ENCODE measurements around the gene CD86.

CD86 gene

DNA sequence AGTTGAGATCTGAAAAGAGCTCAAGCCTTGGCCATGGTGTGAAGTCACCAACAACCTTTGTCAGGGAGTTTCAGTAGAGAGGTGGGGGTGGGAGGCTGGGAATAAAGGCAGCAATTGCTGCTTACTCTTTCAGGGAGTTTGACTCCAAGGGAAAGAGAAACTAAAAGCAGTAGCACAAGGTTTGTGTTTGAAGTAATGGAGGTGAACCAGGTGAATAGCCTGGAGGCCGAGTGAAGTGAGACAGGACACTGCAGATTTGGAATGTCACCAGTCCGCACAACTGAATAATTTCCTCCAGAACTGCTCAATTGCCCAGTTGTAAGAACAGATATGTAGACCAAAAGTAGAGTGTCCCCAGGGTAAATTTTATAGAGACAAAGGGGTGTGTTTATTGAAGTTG, 44.1 kb downstream of the CD86 start:
- DNase-seq (ENCODE audit: low read depth in 1 of 2, low spot score in 1 of 2) = no peak
- no peak overlapping the region for H3K4me3 ChIP-seq (replicated peaks; ENCODE audit: insufficient read depth, low read length)
- TF ChIP-seq, protein P1, sequence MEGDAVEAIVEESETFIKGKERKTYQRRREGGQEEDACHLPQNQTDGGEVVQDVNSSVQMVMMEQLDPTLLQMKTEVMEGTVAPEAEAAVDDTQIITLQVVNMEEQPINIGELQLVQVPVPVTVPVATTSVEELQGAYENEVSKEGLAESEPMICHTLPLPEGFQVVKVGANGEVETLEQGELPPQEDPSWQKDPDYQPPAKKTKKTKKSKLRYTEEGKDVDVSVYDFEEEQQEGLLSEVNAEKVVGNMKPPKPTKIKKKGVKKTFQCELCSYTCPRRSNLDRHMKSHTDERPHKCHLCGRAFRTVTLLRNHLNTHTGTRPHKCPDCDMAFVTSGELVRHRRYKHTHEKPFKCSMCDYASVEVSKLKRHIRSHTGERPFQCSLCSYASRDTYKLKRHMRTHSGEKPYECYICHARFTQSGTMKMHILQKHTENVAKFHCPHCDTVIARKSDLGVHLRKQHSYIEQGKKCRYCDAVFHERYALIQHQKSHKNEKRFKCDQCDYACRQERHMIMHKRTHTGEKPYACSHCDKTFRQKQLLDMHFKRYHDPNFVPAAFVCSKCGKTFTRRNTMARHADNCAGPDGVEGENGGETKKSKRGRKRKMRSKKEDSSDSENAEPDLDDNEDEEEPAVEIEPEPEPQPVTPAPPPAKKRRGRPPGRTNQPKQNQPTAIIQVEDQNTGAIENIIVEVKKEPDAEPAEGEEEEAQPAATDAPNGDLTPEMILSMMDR (IDR thresholded peaks at IDR 0.05; ENCODE audit: insufficient read depth, low read length) = no peak
- TF ChIP-seq SPI1 (IDR thresholded peaks at IDR 0.05; ENCODE audit: borderline replicate concordance, low read depth) (no peak), POLR2AphosphoS5 (IDR thresholded peaks at IDR 0.05; ENCODE audit: low read depth) (no peak), GABPA (IDR thresholded peaks at IDR 0.05; ENCODE audit: low read depth) (no peak)
- TF ChIP-seq, protein P2, sequence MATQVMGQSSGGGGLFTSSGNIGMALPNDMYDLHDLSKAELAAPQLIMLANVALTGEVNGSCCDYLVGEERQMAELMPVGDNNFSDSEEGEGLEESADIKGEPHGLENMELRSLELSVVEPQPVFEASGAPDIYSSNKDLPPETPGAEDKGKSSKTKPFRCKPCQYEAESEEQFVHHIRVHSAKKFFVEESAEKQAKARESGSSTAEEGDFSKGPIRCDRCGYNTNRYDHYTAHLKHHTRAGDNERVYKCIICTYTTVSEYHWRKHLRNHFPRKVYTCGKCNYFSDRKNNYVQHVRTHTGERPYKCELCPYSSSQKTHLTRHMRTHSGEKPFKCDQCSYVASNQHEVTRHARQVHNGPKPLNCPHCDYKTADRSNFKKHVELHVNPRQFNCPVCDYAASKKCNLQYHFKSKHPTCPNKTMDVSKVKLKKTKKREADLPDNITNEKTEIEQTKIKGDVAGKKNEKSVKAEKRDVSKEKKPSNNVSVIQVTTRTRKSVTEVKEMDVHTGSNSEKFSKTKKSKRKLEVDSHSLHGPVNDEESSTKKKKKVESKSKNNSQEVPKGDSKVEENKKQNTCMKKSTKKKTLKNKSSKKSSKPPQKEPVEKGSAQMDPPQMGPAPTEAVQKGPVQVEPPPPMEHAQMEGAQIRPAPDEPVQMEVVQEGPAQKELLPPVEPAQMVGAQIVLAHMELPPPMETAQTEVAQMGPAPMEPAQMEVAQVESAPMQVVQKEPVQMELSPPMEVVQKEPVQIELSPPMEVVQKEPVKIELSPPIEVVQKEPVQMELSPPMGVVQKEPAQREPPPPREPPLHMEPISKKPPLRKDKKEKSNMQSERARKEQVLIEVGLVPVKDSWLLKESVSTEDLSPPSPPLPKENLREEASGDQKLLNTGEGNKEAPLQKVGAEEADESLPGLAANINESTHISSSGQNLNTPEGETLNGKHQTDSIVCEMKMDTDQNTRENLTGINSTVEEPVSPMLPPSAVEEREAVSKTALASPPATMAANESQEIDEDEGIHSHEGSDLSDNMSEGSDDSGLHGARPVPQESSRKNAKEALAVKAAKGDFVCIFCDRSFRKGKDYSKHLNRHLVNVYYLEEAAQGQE (IDR thresholded peaks at IDR 0.05; ENCODE audit: insufficient replicate concordance, low read depth) = no peak
- H3K27me3 ChIP-seq (ENCODE audit: insufficient read depth, poor library complexity, severe bottlenecking) = no peaks in the 10 kb centered on the region
- no peak overlapping the region for H3K27ac ChIP-seq (replicated peaks)

DNA sequence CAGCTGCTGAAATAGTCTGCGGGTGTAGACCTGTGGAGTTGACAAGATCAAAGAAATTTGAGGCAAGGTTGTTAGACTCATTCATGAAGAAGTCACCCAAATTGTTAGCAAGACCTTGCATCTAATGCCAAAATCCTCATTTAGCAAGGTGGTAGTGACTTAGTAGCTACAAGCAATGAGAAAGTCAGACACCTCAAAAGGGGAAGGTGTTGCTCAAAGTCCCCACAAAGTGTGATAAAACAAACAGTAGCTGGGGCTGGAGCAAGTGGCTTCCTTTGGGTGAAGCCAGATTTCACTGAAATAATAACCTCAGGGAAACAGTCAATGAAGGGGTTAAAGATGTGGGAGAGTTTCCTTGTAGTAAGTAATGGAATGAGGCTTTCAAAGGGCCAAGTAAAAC, 44.9 kb downstream of the CD86 start:
- no peak overlapping the region for H3K4me3 ChIP-seq (replicated peaks; ENCODE audit: insufficient read depth, low read length)
- no peaks in the 10 kb centered on the region for H3K27me3 ChIP-seq (ENCODE audit: insufficient read depth, poor library complexity, severe bottlenecking)
- DNase-seq (ENCODE audit: low read depth in 1 of 2, low spot score in 1 of 2) = peak in 1 of 2 experiments; percentile 63
- no peak overlapping the region for H3K27ac ChIP-seq (replicated peaks)
- no peak for TF ChIP-seq POLR2AphosphoS5 (IDR thresholded peaks at IDR 0.05; ENCODE audit: low read depth)
- TF ChIP-seq, protein P2 (IDR thresholded peaks at IDR 0.05; ENCODE audit: insufficient replicate concordance, low read depth) = no peak
- TF ChIP-seq, protein P1 (IDR thresholded peaks at IDR 0.05; ENCODE audit: insufficient read depth, low read length) = no peak
- TF ChIP-seq SPI1 (IDR thresholded peaks at IDR 0.05; ENCODE audit: borderline replicate concordance, low read depth) = no peak
- no peak for TF ChIP-seq GABPA (IDR thresholded peaks at IDR 0.05; ENCODE audit: low read depth)

DNA sequence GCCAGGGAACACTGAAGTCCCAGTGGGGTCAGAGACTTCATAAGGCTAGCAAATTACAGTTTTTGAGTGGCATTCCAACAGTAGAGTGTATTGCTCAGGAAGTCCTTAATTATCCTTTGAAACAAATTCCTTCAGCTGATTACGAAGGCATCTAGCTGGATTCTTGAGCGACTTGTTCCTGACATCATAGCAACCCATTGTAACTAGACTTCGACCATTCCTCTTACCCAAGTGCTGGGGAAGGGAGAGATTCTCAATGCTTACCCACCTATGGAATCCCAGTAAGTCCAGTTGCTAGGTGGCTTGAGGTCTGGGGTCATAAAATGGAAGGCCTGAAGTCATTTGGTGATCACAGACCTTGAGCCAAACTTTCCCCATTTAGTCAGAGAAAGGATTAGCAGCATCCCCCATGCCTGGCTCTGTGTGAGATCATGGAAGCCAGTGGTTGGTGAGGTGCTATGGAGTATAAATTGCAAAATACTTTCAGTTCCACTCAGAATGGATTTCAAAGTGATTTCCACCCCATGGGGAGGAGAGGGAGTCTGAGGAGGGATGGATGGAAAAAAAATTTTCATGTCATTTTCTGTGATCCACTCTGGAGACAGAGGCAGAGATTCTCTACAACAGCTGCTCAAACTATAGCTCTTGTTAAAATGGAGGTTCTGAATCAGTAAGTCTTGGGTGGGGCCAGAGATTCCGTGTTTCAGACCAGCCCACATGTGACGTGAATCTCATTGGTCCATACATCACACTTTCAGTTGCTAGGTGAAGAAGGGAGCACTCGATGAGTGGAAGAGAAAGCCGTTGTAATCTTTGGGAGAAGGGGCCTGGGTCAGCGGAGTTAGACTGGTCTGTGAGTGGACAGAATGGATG, 45.7 kb downstream of the CD86 start:
- Histone ChIP-seq H3K27me3 (ENCODE audit: insufficient read depth, poor library complexity, severe bottlenecking) (no peaks in the 10 kb centered on the region), H3K4me3 (replicated peaks; ENCODE audit: insufficient read depth, low read length) (no peak overlapping the region), H3K27ac (replicated peaks) (no peak overlapping the region)
- TF ChIP-seq, protein P1 (IDR thresholded peaks at IDR 0.05; ENCODE audit: insufficient read depth, low read length) = no peak
- no peak for TF ChIP-seq GABPA (IDR thresholded peaks at IDR 0.05; ENCODE audit: low read depth)
- no peak for TF ChIP-seq SPI1 (IDR thresholded peaks at IDR 0.05; ENCODE audit: borderline replicate concordance, low read depth)
- TF ChIP-seq, protein P2 (IDR thresholded peaks at IDR 0.05; ENCODE audit: insufficient replicate concordance, low read depth) = no peak
- TF ChIP-seq POLR2AphosphoS5 (IDR thresholded peaks at IDR 0.05; ENCODE audit: low read depth) = no peak
- DNase-seq (ENCODE audit: low read depth in 1 of 2, low spot score in 1 of 2) = no peak
